Peyer's patch (tissue), 4 donors: ENCODE results near the gene HMCN1. TPM values are rescaled to one million over a fixed set of nuclear protein-coding genes. Genes with fewer than 3 reads are reported as not detected.

ENCODE experiments used
- DNase-seq, 3 donors: peaks; one replicate each; pipeline ENCODE4 v3.0.0-alpha.2; 2017 to 2019
- H3K27ac ChIP-seq, 4 donors: fragments of 200-600 bp; sonication (generic); one replicate each; pipeline ENCODE4 v1.5.1; 2016 to 2019
- H3K27me3 ChIP-seq, 2 donors: fragments of 200-600 bp; sonication (generic); one replicate each; pipeline ENCODE4 v1.5.1; 2019
- H3K36me3 ChIP-seq, 3 donors: fragments of 200-600 bp; sonication (generic); one replicate each; pipeline ENCODE4 v1.5.1; 2016 to 2019
- H3K4me1 ChIP-seq, 4 donors: fragments of 200-600 bp; sonication (generic); one replicate each; pipeline ENCODE4 v1.5.1; 2016 to 2019
- H3K4me3 ChIP-seq, 4 donors: fragments of 200-600 bp; sonication (generic); 1 replicate in 3 of 4; 2 replicates in 1 of 4; pipeline ENCODE4 v1.5.1; 2016 to 2019; ENCODE audit warnings: mild to moderate bottlenecking in 1 of 4
- H3K9me3 ChIP-seq, 4 donors: fragments of 200-600 bp; sonication (generic); one replicate each; pipeline ENCODE4 v1.5.1; 2016 to 2019; ENCODE audit warnings: mild to moderate bottlenecking in 1 of 4
- POLR2A ChIP-seq, 2 donors: fragments of 450-650 bp; IDR thresholded peaks; one replicate each; pipeline ENCODE4 v1.5.1; 2017; ENCODE audit warnings: antibody characterized with exemption in 2 of 2, mild to moderate bottlenecking in 2 of 2, moderate library complexity in 2 of 2
- total RNA-seq, 4 donors: library from RNA; depleted of rRNA; stranded (reverse); fragments of >200 nt; gene quantifications; one replicate each; pipeline ENCODE4 v1.1.0, GENCODE V29; 2016
- TF ChIP-seq, protein P1 (sequence below), 6 experiments: fragments of 450-650 bp in 4 of 6; fragments of 200-600 bp in 2 of 6; sonication (generic) in 1 of 6; IDR thresholded peaks; one replicate each; pipeline ENCODE4 v1.5.1; 2017 to 2019; ENCODE audit warnings: antibody characterized with exemption in 6 of 6, mild to moderate bottlenecking in 3 of 6, moderate library complexity in 1 of 6

Gene HMCN1
- total RNA-seq, 4 donors from 2014 or later: 1.5 to 18.2 (median 7.1) TPM

DNA sequence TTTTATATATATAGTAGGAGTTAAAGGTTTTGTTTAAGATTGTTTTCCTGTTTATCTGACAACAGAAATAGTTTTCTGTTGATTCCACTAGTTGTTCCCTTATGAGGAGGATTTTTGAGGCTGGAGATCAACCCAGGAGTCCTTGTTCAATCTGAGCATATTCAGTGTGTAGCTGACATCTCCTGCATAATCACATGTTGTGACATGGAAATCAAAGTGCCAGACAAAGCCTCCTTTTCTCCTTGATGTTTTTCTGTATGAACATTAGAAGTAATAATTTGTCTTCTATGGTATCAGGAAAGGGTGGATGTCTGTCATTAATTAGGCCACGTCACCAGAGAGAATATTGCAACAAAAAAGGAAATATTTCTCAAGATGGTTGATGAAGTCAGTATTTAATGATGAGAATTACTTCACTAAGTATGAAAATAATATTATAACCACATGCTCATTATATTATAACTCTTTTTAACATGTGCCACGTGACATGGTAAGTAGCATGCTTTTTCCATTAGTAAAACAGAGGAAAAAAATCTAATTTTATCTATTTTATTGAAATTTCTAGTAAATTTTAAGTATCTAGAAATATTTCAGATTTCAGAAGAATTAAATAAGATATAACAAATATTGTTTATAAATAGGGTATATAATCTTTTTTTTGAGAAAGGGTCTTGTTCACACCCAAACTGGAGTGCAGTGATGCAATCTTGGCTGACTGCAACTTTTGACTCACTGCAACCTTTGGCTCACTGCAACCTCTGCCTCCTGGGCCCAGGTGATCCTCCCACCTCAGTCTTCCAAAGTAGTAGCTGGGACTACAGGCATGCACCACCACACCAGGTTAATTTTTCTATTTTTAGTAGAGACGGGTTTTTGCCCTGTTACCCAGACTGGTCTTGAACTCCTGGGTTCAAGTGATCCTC lies 223.5 kb downstream of the HMCN1 start:
- Histone ChIP-seq H3K4me3 (no peak overlapping the region), H3K9me3 (no peaks in the 10 kb centered on the region), H3K27me3 (no peaks in the 10 kb centered on the region), H3K4me1 (no peaks in the 10 kb centered on the region), H3K36me3 (no peaks in the 10 kb centered on the region), H3K27ac (no peak overlapping the region)
- no peak for TF ChIP-seq POLR2A (IDR thresholded peaks at IDR 0.05)
- TF ChIP-seq, protein P1, sequence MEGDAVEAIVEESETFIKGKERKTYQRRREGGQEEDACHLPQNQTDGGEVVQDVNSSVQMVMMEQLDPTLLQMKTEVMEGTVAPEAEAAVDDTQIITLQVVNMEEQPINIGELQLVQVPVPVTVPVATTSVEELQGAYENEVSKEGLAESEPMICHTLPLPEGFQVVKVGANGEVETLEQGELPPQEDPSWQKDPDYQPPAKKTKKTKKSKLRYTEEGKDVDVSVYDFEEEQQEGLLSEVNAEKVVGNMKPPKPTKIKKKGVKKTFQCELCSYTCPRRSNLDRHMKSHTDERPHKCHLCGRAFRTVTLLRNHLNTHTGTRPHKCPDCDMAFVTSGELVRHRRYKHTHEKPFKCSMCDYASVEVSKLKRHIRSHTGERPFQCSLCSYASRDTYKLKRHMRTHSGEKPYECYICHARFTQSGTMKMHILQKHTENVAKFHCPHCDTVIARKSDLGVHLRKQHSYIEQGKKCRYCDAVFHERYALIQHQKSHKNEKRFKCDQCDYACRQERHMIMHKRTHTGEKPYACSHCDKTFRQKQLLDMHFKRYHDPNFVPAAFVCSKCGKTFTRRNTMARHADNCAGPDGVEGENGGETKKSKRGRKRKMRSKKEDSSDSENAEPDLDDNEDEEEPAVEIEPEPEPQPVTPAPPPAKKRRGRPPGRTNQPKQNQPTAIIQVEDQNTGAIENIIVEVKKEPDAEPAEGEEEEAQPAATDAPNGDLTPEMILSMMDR (IDR thresholded peaks at IDR 0.05): no peak
- DNase-seq: no peak

DNA sequence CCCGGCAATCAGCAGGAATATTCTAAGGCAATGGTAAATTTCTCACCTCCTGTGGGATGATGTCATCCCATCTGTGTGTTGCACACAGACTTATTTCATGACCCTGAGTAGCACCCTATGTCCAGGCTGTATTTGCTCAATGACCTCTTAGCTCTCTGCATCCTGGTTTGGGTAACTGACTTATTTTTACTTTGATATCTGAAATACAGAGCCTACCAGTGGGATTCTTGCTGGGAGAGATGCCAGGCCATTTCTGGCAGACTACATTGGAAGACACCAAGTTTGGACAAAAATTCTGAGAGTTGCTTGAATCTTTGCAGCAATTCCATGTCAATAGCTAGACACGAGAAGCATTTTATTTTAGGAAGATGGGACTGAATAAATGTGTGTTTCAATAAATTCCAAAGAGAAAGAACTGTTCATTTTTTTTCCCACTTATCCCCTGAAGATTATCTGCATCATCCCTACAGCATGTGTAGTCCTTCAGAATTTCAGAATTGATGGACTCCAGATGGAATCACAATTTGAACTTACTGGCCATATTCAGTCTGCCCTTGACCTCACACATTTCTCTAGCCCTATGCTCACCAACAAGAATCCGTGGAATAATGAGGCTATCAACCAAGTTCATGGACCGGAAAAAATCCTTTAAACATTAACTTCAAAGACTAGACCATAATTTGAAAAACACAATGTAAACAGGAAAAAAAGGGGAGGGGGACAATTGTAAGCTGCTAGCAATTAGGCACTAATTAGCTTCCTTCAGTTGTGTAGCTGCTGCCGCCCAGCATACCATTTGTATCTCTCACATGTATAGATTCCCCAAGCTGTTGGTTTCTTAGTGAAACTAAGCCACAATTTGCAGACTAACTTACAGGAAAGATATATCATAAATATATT lies 226.5 kb downstream of the HMCN1 start:
- H3K27ac ChIP-seq: no peak overlapping the region
- TF ChIP-seq POLR2A (IDR thresholded peaks at IDR 0.05): no peak
- TF ChIP-seq, protein P1 (IDR thresholded peaks at IDR 0.05): no peak
- DNase-seq: no peak
- no peaks in the 10 kb centered on the region for H3K36me3 ChIP-seq
- H3K4me3 ChIP-seq: no peak overlapping the region
- no peaks in the 10 kb centered on the region for H3K9me3 ChIP-seq
- no peaks in the 10 kb centered on the region for H3K27me3 ChIP-seq
- no peaks in the 10 kb centered on the region for H3K4me1 ChIP-seq

DNA sequence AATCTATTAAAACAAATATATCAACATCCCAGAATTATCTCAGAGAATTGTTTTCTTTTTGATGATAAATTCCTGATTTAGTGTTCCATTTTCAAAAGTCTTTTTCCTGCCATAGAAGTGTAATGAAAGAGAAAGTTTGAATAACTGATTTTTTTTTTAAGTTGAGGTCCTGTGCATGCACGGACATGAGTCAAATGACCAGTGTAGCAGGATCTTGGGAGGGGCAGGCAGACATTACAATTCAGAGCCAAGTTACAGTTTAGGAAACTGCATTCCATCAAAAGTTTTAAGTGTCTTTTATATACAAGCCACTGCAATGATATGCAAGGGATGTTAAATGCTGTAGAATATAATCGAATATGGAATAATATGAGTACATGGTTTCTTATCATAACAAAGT lies 227.5 kb downstream of the HMCN1 start:
- no peak overlapping the region for H3K27ac ChIP-seq
- no peaks in the 10 kb centered on the region for H3K27me3 ChIP-seq
- H3K4me3 ChIP-seq: no peak overlapping the region
- no peaks in the 10 kb centered on the region for H3K36me3 ChIP-seq
- no peaks in the 10 kb centered on the region for H3K4me1 ChIP-seq
- no peak for DNase-seq
- TF ChIP-seq, protein P1 (IDR thresholded peaks at IDR 0.05): no peak
- TF ChIP-seq POLR2A (IDR thresholded peaks at IDR 0.05): no peak
- H3K9me3 ChIP-seq: no peaks in the 10 kb centered on the region

DNA sequence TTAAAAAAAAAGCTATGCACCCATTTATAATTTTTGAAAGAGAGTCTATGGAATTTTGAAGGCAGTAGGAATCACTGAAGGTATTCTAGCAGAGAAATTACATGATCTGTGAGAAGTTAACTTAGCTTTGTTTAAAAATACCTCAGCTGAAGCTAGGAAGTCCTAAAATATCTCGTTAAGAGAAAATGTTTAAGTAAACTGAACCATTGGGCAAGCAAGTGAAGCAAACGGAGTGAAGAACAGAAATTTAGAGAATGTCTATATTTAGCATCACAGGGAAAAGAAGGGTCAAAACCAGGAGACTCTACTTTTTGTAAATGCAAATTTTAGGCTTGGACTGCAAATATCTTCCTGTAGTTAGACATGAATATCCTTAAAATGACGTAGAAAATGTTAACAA lies 230.8 kb downstream of the HMCN1 start:
- TF ChIP-seq POLR2A (IDR thresholded peaks at IDR 0.05): no peak
- TF ChIP-seq, protein P1 (IDR thresholded peaks at IDR 0.05): no peak
- no peak overlapping the region for H3K27ac ChIP-seq
- H3K4me1 ChIP-seq: no peaks in the 10 kb centered on the region
- H3K9me3 ChIP-seq: no peaks in the 10 kb centered on the region
- no peaks in the 10 kb centered on the region for H3K27me3 ChIP-seq
- no peak for DNase-seq
- no peaks in the 10 kb centered on the region for H3K36me3 ChIP-seq
- no peak overlapping the region for H3K4me3 ChIP-seq

DNA sequence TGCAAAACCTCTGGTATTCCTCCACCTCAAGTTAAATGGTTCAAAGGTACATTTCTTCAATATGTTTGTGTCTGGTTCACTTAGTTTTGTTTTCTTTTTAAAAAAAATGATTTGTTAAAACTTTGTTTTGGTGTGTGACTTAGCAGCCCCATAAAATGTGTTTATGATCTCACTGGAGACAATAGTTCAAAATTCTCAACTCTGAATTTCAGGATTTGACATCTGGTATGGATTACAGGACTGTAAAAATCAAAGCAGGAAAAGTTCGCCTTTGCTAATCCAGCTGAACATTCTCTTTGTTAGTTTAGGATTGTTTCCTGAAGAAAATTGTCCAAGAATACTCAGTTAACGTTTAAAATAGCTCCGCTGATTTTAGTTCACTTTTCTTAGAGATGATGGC lies 231.7 kb downstream of the HMCN1 start:
- Histone ChIP-seq H3K27me3 (no peaks in the 10 kb centered on the region), H3K27ac (peak overlapping the region in 1 of 4 donors; percentile 9), H3K36me3 (no peaks in the 10 kb centered on the region), H3K9me3 (no peaks in the 10 kb centered on the region), H3K4me1 (no peaks in the 10 kb centered on the region), H3K4me3 (no peak overlapping the region)
- TF ChIP-seq, protein P1 (IDR thresholded peaks at IDR 0.05): no peak
- TF ChIP-seq POLR2A (IDR thresholded peaks at IDR 0.05): no peak
- DNase-seq: no peak
